Muscle of leg (tissue), 11 donors: Measurements from ENCODE around the gene NEGR1. TPM values are rescaled to one million over a fixed set of nuclear protein-coding genes. Genes with fewer than 3 reads are reported as not detected.

Source experiments
- DNase-seq: peaks from one replicate; pipeline ENCODE4 v3.0.0; 2013
- H3K27ac ChIP-seq: one replicate; pipeline ENCODE4 v1.5.1; 2013; ENCODE audit warnings: mild to moderate bottlenecking, low read length, control low read depth
- H3K27me3 ChIP-seq: one replicate; pipeline ENCODE4 v1.6.1; 2013; ENCODE audit warnings: low read length; ENCODE audit not compliant: control insufficient read depth, insufficient read depth
- H3K36me3 ChIP-seq: one replicate; pipeline ENCODE4 v1.6.1; 2013; ENCODE audit warnings: low read length; ENCODE audit not compliant: control insufficient read depth, insufficient read depth
- H3K4me1 ChIP-seq: one replicate; pipeline ENCODE4 v1.6.1; 2013; ENCODE audit warnings: low read length; ENCODE audit not compliant: control insufficient read depth, insufficient read depth
- H3K4me3 ChIP-seq: one replicate; pipeline ENCODE4 v1.5.1; 2013; ENCODE audit warnings: low read length, control low read depth
- H3K9me3 ChIP-seq: replicated peaks from 2 replicates; pipeline ENCODE4 v1.6.1; 2013; ENCODE audit warnings: low read depth, low read length; ENCODE audit not compliant: control insufficient read depth
- WGBS: methylation state at CpG from one replicate; pipeline ENCODE4 v1.1.5; 2013; ENCODE audit warnings: missing lambda C conversion rate; ENCODE audit not compliant: insufficient coverage; 5-methylcytosine and 5-hydroxymethylcytosine counted together
- polyA plus RNA-seq, 8 donors: library from polyadenylated mRNA; unstranded; fragments of 120-200 nt; gene quantifications; one replicate each; pipeline versions ENCODE4 v1.2.1 to v1.2.3, GENCODE V29; 2013; ENCODE audit warnings: inconsistent platforms in 1 of 8, low replicate concordance in 1 of 8; ENCODE audit not compliant: insufficient read length in 8 of 8, insufficient read depth in 1 of 8
- total RNA-seq: library from RNA; stranded (reverse); fragments of 120-200 nt; gene quantifications from one replicate; pipeline ENCODE4 v1.2.4, GENCODE V29; 2013

NEGR1 gene
- total and polyA plus RNA-seq, 9 donors, result 15.5 to 24.1 (median 22.1) TPM

- no peaks in the 10 kb centered on the region for H3K4me1 ChIP-seq
- peaks cover 3% of the 10 kb centered on the region for H3K9me3 ChIP-seq
- no peak for DNase-seq
- no peak overlapping the region for H3K4me3 ChIP-seq
- H3K36me3 ChIP-seq, result no peaks in the 10 kb centered on the region
- no peak overlapping the region for H3K27ac ChIP-seq
- no CpG with 5 or more reads among the region's 2 CpGs for WGBS
- no peaks in the 10 kb centered on the region for H3K27me3 ChIP-seq
These were observed 919.6 kb downstream of the NEGR1 start for GRCh38 chr1:71362691-71363090.

GRCh38 chr1:71362076-71362475 lies 920.3 kb downstream of the NEGR1 start:
- WGBS, result no CpG with 5 or more reads among the region's 2 CpGs
- Histone ChIP-seq H3K27ac (no peak overlapping the region), H3K4me3 (no peak overlapping the region)

GRCh38 chr1:71357708-71358107 lies 924.6 kb downstream of the NEGR1 start:
- 82% methylated on average over 8 of the region's 9 CpGs for WGBS
- Histone ChIP-seq H3K27ac (no peak overlapping the region), H3K36me3 (no peaks in the 10 kb centered on the region), H3K4me3 (no peak overlapping the region), H3K4me1 (no peaks in the 10 kb centered on the region), H3K27me3 (no peaks in the 10 kb centered on the region), H3K9me3 (peaks cover 7% of the 10 kb centered on the region)
- DNase-seq, result no peak

More at GRCh38 chr1:71362076-71362475, 920.3 kb downstream of the NEGR1 start:
- no peaks in the 10 kb centered on the region for H3K27me3 ChIP-seq
- no peaks in the 10 kb centered on the region for H3K4me1 ChIP-seq
- no peak for DNase-seq
- peaks cover 7% of the 10 kb centered on the region for H3K9me3 ChIP-seq
- H3K36me3 ChIP-seq, result no peaks in the 10 kb centered on the region

- no peaks in the 10 kb centered on the region for H3K36me3 ChIP-seq
- H3K9me3 ChIP-seq, result no peaks in the 10 kb centered on the region
- peak; percentile 5 for DNase-seq
- no CpG with 5 or more reads among the region's 1 CpG for WGBS
- H3K27me3 ChIP-seq, result no peaks in the 10 kb centered on the region
- H3K27ac ChIP-seq, result no peak overlapping the region
- H3K4me1 ChIP-seq, result no peaks in the 10 kb centered on the region
- H3K4me3 ChIP-seq, result no peak overlapping the region
These were observed 930.9 kb downstream of the NEGR1 start for GRCh38 chr1:71351438-71351837.

- WGBS, result no CpG with 5 or more reads among the region's 2 CpGs
- Histone ChIP-seq H3K27ac (no peak overlapping the region), H3K27me3 (no peaks in the 10 kb centered on the region), H3K4me1 (no peaks in the 10 kb centered on the region), H3K9me3 (no peaks in the 10 kb centered on the region), H3K4me3 (no peak overlapping the region), H3K36me3 (no peaks in the 10 kb centered on the region)
- no peak for DNase-seq
These were observed 931.5 kb downstream of the NEGR1 start for GRCh38 chr1:71350805-71351204.

- H3K9me3 ChIP-seq, result no peaks in the 10 kb centered on the region
- H3K36me3 ChIP-seq, result no peaks in the 10 kb centered on the region
- no peak for DNase-seq
- no peak overlapping the region for H3K27ac ChIP-seq
- H3K27me3 ChIP-seq, result no peaks in the 10 kb centered on the region
- H3K4me3 ChIP-seq, result no peak overlapping the region
- no CpG with 5 or more reads among the region's 1 CpG for WGBS
- no peaks in the 10 kb centered on the region for H3K4me1 ChIP-seq
These were observed 932.0 kb downstream of the NEGR1 start for GRCh38 chr1:71350330-71350729.
